ENCODE measurements around the gene CDC42EP4.

- no peak for TF ChIP-seq CTCF (conservative IDR thresholded peaks at IDR 0.05)
- TF ChIP-seq ZFX (IDR thresholded peaks at IDR 0.05): no peak
These were observed 42.0 kb downstream of the CDC42EP4 start for GRCh38 chr17:73269791-73270190.
